BLaER1 treated with 17β-estradiol and CSF1 and Interleukin-3, amounts not matched to agents 10 nM and 100 nM (cell line): Measurements from ENCODE around the gene DNASE1L3.

ENCODE experiments used
- H3K27ac ChIP-seq, 11 experiments: shearing (Covaris generic); formaldehyde crosslinking; 2 replicates each; pipeline ENCODE4 v1.8.1; 2022
- H3K27me3 ChIP-seq, 11 experiments: shearing (Covaris generic); formaldehyde crosslinking; 2 replicates each; pipeline ENCODE4 v1.8.1; 2022
- H3K36me3 ChIP-seq, 11 experiments: shearing (Covaris generic); formaldehyde crosslinking; 2 replicates each; pipeline ENCODE4 v1.8.1; 2022
- H3K4me1 ChIP-seq, 10 experiments: shearing (Covaris generic); formaldehyde crosslinking; 2 replicates each; pipeline ENCODE4 v1.8.1; 2022
- H3K4me2 ChIP-seq, 11 experiments: shearing (Covaris generic); formaldehyde crosslinking; 2 replicates each; pipeline ENCODE4 v1.8.1; 2022
- H3K4me3 ChIP-seq, 10 experiments: shearing (Covaris generic); formaldehyde crosslinking; 2 replicates each; pipeline ENCODE4 v1.8.1; 2022
- H3K9ac ChIP-seq, 11 experiments: shearing (Covaris generic); formaldehyde crosslinking; 2 replicates each; pipeline ENCODE4 v1.8.1; 2022
- H3K9me3 ChIP-seq, 11 experiments: shearing (Covaris generic); formaldehyde crosslinking; replicated peaks in 1 of 11; 2 replicates each; pipeline ENCODE4 v1.8.1; 2022
- H4K20me1 ChIP-seq, 11 experiments: shearing (Covaris generic); formaldehyde crosslinking; 2 replicates each; pipeline ENCODE4 v1.8.1; 2022
- Cebpa-rat ChIP-seq, 11 experiments: shearing (Covaris generic); IDR thresholded peaks; 2 replicates each; pipeline ENCODE4 v1.8.1; 2022

DNASE1L3 gene

GRCh38 chr3:58164906-58165821, 45.6 kb downstream of the DNASE1L3 start:
- peaks cover 0 to 10% (median 0%) of the 10 kb centered on the region in 10 experiments; a peak in 4 of 20 replicates for H3K4me1 ChIP-seq
- TF ChIP-seq Cebpa-rat (IDR thresholded peaks at IDR 0.05) = no peak
- peaks cover 10 to 92% (median 66%) of the 10 kb centered on the region in 11 experiments; a peak in 21 of 22 replicates for H3K36me3 ChIP-seq
- no peak overlapping the region for H3K9ac ChIP-seq
- H3K27me3 ChIP-seq = no peaks in the 10 kb centered on the region
- peaks cover 0 to 5% (median 0%) of the 10 kb centered on the region in 11 experiments; a peak in 1 of 22 replicates for H4K20me1 ChIP-seq
- H3K4me2 ChIP-seq = no peak overlapping the region
- H3K4me3 ChIP-seq = no peak overlapping the region
- peaks cover 0 to 10% (median 0%) of the 10 kb centered on the region in 11 experiments; a peak in 3 of 22 replicates for H3K9me3 ChIP-seq
- H3K27ac ChIP-seq = no peak overlapping the region

GRCh38 chr3:58164199-58164879, 46.4 kb downstream of the DNASE1L3 start:
- Histone ChIP-seq H3K36me3 (peaks cover 10 to 91% (median 61%) of the 10 kb centered on the region in 11 experiments; a peak in 21 of 22 replicates), H3K9ac (no peak overlapping the region), H3K4me2 (no peak overlapping the region), H3K4me1 (peaks cover 0 to 10% (median 0%) of the 10 kb centered on the region in 10 experiments; a peak in 4 of 20 replicates), H3K4me3 (no peak overlapping the region), H3K27me3 (no peaks in the 10 kb centered on the region), H4K20me1 (peaks cover 0 to 5% (median 0%) of the 10 kb centered on the region in 11 experiments; a peak in 1 of 22 replicates), H3K9me3 (peaks cover 0 to 10% (median 0%) of the 10 kb centered on the region in 11 experiments; a peak in 3 of 22 replicates), H3K27ac (no peak overlapping the region)
- TF ChIP-seq Cebpa-rat (IDR thresholded peaks at IDR 0.05) = no peak

- Histone ChIP-seq H3K36me3 (peaks cover 10 to 95% (median 68%) of the 10 kb centered on the region in 11 experiments), H3K4me1 (peaks cover 0 to 10% (median 0%) of the 10 kb centered on the region in 10 experiments; a peak in 4 of 20 replicates)
Observed at GRCh38 chr3:58163234-58163633, 47.5 kb downstream of the DNASE1L3 start.

GRCh38 chr3:58161435-58162398, 49.1 kb downstream of the DNASE1L3 start:
- H3K4me2 ChIP-seq = peak overlapping the region in 3 of 11 experiments; percentile 9 to 15 (median 13); a peak in 2 of 22 replicates
- peaks cover 10 to 99% (median 75%) of the 10 kb centered on the region in 11 experiments for H3K36me3 ChIP-seq

More at GRCh38 chr3:58163234-58163633, 47.5 kb downstream of the DNASE1L3 start:
- TF ChIP-seq Cebpa-rat (IDR thresholded peaks at IDR 0.05) = no peak
- Histone ChIP-seq H3K9ac (no peak overlapping the region), H3K4me3 (no peak overlapping the region), H3K9me3 (peaks cover 0 to 10% (median 0%) of the 10 kb centered on the region in 11 experiments; a peak in 3 of 22 replicates), H4K20me1 (peaks cover 0 to 5% (median 0%) of the 10 kb centered on the region in 11 experiments; a peak in 1 of 22 replicates), H3K4me2 (no peak overlapping the region), H3K27ac (no peak overlapping the region), H3K27me3 (no peaks in the 10 kb centered on the region)

GRCh38 chr3:58160399-58160798, 50.4 kb downstream of the DNASE1L3 start:
- Histone ChIP-seq H4K20me1 (no peaks in the 10 kb centered on the region), H3K4me2 (no peak overlapping the region), H3K4me1 (peaks cover 0 to 10% (median 0%) of the 10 kb centered on the region in 10 experiments; a peak in 4 of 20 replicates), H3K9ac (no peak overlapping the region), H3K4me3 (no peak overlapping the region), H3K27me3 (no peaks in the 10 kb centered on the region), H3K9me3 (peaks cover 0 to 10% (median 0%) of the 10 kb centered on the region in 11 experiments; a peak in 3 of 22 replicates), H3K36me3 (peaks cover 16 to 100% (median 77%) of the 10 kb centered on the region in 11 experiments), H3K27ac (no peak overlapping the region)
- TF ChIP-seq Cebpa-rat (IDR thresholded peaks at IDR 0.05) = no peak

More at GRCh38 chr3:58161435-58162398, 49.1 kb downstream of the DNASE1L3 start:
- no peak for TF ChIP-seq Cebpa-rat (IDR thresholded peaks at IDR 0.05)
- Histone ChIP-seq H3K4me3 (no peak overlapping the region), H3K9me3 (peaks cover 0 to 10% (median 0%) of the 10 kb centered on the region in 11 experiments; a peak in 3 of 22 replicates), H3K27ac (no peak overlapping the region), H3K4me1 (peaks cover 0 to 10% (median 0%) of the 10 kb centered on the region in 10 experiments; a peak in 4 of 20 replicates), H3K27me3 (no peaks in the 10 kb centered on the region), H4K20me1 (no peaks in the 10 kb centered on the region), H3K9ac (no peak overlapping the region)

GRCh38 chr3:58158442-58159153, 52.2 kb downstream of the DNASE1L3 start:
- no peaks in the 10 kb centered on the region for H3K27me3 ChIP-seq
- no peak for TF ChIP-seq Cebpa-rat (IDR thresholded peaks at IDR 0.05)

GRCh38 chr3:58157700-58158099, 53.1 kb downstream of the DNASE1L3 start:
- Histone ChIP-seq H3K9ac (no peak overlapping the region), H3K27ac (no peak overlapping the region), H3K4me1 (peaks cover 0 to 10% (median 0%) of the 10 kb centered on the region in 10 experiments; a peak in 4 of 20 replicates), H4K20me1 (no peaks in the 10 kb centered on the region; a peak in 1 of 22 replicates), H3K4me2 (no peak overlapping the region), H3K9me3 (peaks cover 0 to 10% (median 0%) of the 10 kb centered on the region in 11 experiments; a peak in 3 of 22 replicates), H3K27me3 (no peaks in the 10 kb centered on the region), H3K4me3 (no peak overlapping the region), H3K36me3 (peaks cover 14 to 98% (median 73%) of the 10 kb centered on the region in 11 experiments)
- no peak for TF ChIP-seq Cebpa-rat (IDR thresholded peaks at IDR 0.05)

More at GRCh38 chr3:58158442-58159153, 52.2 kb downstream of the DNASE1L3 start:
- Histone ChIP-seq H4K20me1 (no peaks in the 10 kb centered on the region; a peak in 1 of 22 replicates), H3K4me2 (no peak overlapping the region), H3K27ac (no peak overlapping the region), H3K9me3 (peaks cover 0 to 10% (median 0%) of the 10 kb centered on the region in 11 experiments; a peak in 3 of 22 replicates), H3K36me3 (peaks cover 10 to 98% (median 74%) of the 10 kb centered on the region in 11 experiments), H3K4me3 (no peak overlapping the region), H3K9ac (no peak overlapping the region), H3K4me1 (peaks cover 0 to 10% (median 0%) of the 10 kb centered on the region in 10 experiments; a peak in 4 of 20 replicates)
